Osteocyte (in vitro differentiated cells): ENCODE results near the gene PGLYRP3. TPM values are rescaled to one million over a fixed set of nuclear protein-coding genes. Genes with fewer than 3 reads are reported as not detected.

Source experiments
- DNase-seq: peaks from one replicate; pipeline ENCODE4 v3.0.0; 2021; ENCODE audit warnings: mixed read lengths; ENCODE audit not compliant: unreplicated experiment; ENCODE audit errors: extremely low spot score
- H3K27ac Mint-ChIP-seq: one replicate; pipeline ENCODE4 v1.8.0; 2021; ENCODE audit warnings: mild to moderate bottlenecking, mixed read lengths; ENCODE audit not compliant: unreplicated experiment
- H3K27me3 Mint-ChIP-seq: one replicate; pipeline ENCODE4 v1.8.0; 2021; ENCODE audit warnings: mixed read lengths; ENCODE audit not compliant: unreplicated experiment
- H3K36me3 Mint-ChIP-seq: one replicate; pipeline ENCODE4 v1.8.0; 2021; ENCODE audit warnings: mixed read lengths; ENCODE audit not compliant: unreplicated experiment
- H3K4me1 Mint-ChIP-seq: one replicate; pipeline ENCODE4 v1.8.0; 2021; ENCODE audit warnings: mixed read lengths; ENCODE audit not compliant: unreplicated experiment
- H3K4me3 Mint-ChIP-seq: one replicate; pipeline ENCODE4 v1.8.0; 2021; ENCODE audit warnings: mild to moderate bottlenecking, moderate library complexity, mixed read lengths; ENCODE audit not compliant: unreplicated experiment
- H3K9me3 Mint-ChIP-seq: one replicate; pipeline ENCODE4 v1.8.0; 2021; ENCODE audit warnings: mixed read lengths; ENCODE audit not compliant: unreplicated experiment
- CTCF ChIP-seq: fragments of 200-600 bp; sonication (generic); IDR thresholded peaks from 2 replicates; pipeline ENCODE4 v1.5.0; 2021; ENCODE audit warnings: antibody characterized with exemption, mild to moderate bottlenecking, moderate library complexity
- total RNA-seq: library from RNA; stranded (reverse); gene quantifications from 2 replicates; pipeline ENCODE4 v1.2.1, GENCODE V29; 2021

PGLYRP3 gene
- total RNA-seq, 1 donor from 2014 or later: not detected

- Mint-ChIP-seq H3K4me1 (no peaks in the 10 kb centered on the region), H3K27ac (no peak overlapping the region), H3K9me3 (no peaks in the 10 kb centered on the region), H3K27me3 (peaks cover 4% of the 10 kb centered on the region), H3K4me3 (no peak overlapping the region), H3K36me3 (no peaks in the 10 kb centered on the region)
- DNase-seq: no peak
- no peak for TF ChIP-seq CTCF
Measured at GRCh38 chr1:153251087-153251486, 61.7 kb downstream of the PGLYRP3 start.

GRCh38 chr1:153250166-153250565, 62.6 kb downstream of the PGLYRP3 start:
- H3K4me1 Mint-ChIP-seq: no peaks in the 10 kb centered on the region
- no peaks in the 10 kb centered on the region for H3K36me3 Mint-ChIP-seq
- no peak overlapping the region for H3K27ac Mint-ChIP-seq
- no peak for DNase-seq
- no peak overlapping the region for H3K4me3 Mint-ChIP-seq
- H3K9me3 Mint-ChIP-seq: peaks cover under 1% of the 10 kb centered on the region
- TF ChIP-seq CTCF: no peak
- H3K27me3 Mint-ChIP-seq: peaks cover 4% of the 10 kb centered on the region

GRCh38 chr1:153248176-153248879, 64.4 kb downstream of the PGLYRP3 start:
- Mint-ChIP-seq H3K36me3 (no peaks in the 10 kb centered on the region), H3K27me3 (no peaks in the 10 kb centered on the region), H3K9me3 (peaks cover 7% of the 10 kb centered on the region), H3K27ac (no peak overlapping the region), H3K4me3 (no peak overlapping the region), H3K4me1 (no peaks in the 10 kb centered on the region)
- TF ChIP-seq CTCF: no peak
- DNase-seq: peak; percentile 73

Other genes starting within 250 kb of the PGLYRP3 start
- not detected in 2 replicates for gene SPRR2B, start 241.3 kb downstream of the PGLYRP3 start, total RNA-seq
- gene SPRR2E, start 218.4 kb downstream of the PGLYRP3 start, total RNA-seq: not detected in 2 replicates
- not detected in 2 replicates for gene SPRR2F, start 199.4 kb downstream of the PGLYRP3 start, total RNA-seq
- gene SPRR2G, start 162.1 kb downstream of the PGLYRP3 start, total RNA-seq: not detected in 2 replicates
- not detected in 2 replicates for gene LELP1, start 109.5 kb downstream of the PGLYRP3 start, total RNA-seq
- gene PRR9, start 95.4 kb downstream of the PGLYRP3 start, total RNA-seq: not detected in 2 replicates
- not detected in 2 replicates for gene LORICRIN, start 53.3 kb downstream of the PGLYRP3 start, total RNA-seq
- not detected in 2 replicates for gene PGLYRP4, start 35.9 kb upstream of the PGLYRP3 start, total RNA-seq
- gene S100A9, start 44.9 kb upstream of the PGLYRP3 start, total RNA-seq: not detected in 2 replicates
- not detected in 2 replicates for gene S100A12, start 62.7 kb upstream of the PGLYRP3 start, total RNA-seq
- not detected in 2 replicates for gene S100A8, start 78.1 kb upstream of the PGLYRP3 start, total RNA-seq
- gene S100A7A, start 103.6 kb upstream of the PGLYRP3 start, total RNA-seq: not detected in 2 replicates
- gene S100A7, start 147.7 kb upstream of the PGLYRP3 start, total RNA-seq: not detected in 2 replicates
- gene S100A6, start 223.0 kb upstream of the PGLYRP3 start, total RNA-seq: 0.99 and 1.1 TPM in 2 replicates
- gene S100A5, start 228.0 kb upstream of the PGLYRP3 start, total RNA-seq: 1.0 TPM in 1 of 2 replicates, not detected in the other
- gene S100A4, start 232.9 kb upstream of the PGLYRP3 start, total RNA-seq: 337 and 353 TPM in 2 replicates
- gene S100A3, start 236.3 kb upstream of the PGLYRP3 start, total RNA-seq: 5.7 and 7.5 TPM in 2 replicates